Stimulated activated CD4-positive, alpha-beta T cell treated with anti-CD3 and anti-CD28 coated beads, TNF-alpha, amount 100 ng/mL, for 4 hours (primary cell): ENCODE measurements around the gene SASS6.

Experiments
- DNase-seq, 3 experiments: peaks; one replicate each; pipeline ENCODE4 v3.0.0-alpha.2; 2020; ENCODE audit warnings: low read depth in 3 of 3

Gene SASS6

DNA sequence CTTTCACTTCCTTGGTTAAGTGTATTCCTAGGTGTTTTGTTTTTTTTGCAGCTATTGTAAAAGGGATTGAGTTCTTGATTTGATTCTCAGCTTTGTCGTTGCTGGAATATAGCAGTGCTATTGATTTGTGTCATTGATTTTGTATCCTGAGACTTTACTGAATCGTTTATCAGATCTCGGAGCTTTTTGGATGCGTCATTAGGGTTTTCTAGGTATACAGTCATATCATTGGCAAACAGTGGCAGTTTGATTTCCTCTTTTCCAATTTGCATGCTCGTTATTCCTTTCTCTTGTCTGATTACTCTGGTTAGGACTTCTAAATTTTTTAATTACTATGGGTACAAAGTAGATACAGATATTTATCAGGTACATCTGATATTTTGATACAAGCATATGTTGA lies 87.5 kb downstream of the SASS6 start:
- no peak for DNase-seq

DNA sequence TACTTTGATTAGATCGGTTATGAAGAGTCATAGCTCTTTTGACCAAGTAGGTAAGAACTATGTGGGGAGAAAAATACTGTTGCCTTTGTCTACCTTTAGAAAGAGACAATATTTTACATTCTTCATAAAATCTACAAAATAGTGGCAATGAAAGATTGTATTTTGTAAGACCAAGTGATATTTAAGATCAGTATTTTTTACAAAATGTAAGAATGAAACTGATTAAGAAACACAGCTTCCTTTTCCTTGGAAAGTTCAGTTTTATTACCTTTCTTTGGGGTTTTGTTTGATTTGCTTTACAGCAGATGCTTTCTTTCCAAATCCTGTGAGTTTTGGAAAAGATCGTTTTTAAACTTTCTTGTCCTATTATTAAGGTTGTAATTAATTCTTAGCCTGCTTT lies 93.1 kb downstream of the SASS6 start:
- no peak for DNase-seq

DNA sequence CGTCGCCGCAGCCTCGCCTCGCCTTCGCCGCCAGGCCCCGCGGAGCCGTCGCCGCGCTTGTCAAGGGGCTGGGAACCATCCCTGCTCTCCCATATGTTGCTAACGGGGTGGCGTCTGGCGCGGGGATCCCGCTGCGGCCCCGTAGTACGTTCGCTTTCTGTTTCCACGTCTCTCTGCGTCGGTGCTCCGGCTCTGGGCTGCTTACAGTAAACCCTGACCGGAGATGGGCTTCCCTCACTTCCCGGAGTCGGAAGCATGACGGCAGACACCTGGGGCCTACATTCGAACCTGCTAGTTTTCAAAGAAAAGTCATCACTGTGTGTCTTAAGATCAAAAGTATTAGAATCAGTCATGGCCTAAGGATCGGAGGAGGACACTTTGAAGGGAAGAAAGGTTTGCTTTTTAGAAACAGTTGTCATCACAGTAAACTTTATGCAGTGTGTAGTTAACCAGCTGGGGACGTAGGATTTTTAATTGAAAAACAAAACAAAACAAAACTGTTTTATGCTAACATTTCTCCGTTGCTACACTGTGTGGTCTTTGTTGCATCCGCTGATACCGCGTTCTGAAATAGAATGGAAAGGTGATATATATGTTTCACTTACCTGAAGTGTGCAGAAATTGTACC lies 94.0 kb downstream of the SASS6 start:
- peak in 2 of 3 experiments; percentile 58 to 63 for DNase-seq

DNA sequence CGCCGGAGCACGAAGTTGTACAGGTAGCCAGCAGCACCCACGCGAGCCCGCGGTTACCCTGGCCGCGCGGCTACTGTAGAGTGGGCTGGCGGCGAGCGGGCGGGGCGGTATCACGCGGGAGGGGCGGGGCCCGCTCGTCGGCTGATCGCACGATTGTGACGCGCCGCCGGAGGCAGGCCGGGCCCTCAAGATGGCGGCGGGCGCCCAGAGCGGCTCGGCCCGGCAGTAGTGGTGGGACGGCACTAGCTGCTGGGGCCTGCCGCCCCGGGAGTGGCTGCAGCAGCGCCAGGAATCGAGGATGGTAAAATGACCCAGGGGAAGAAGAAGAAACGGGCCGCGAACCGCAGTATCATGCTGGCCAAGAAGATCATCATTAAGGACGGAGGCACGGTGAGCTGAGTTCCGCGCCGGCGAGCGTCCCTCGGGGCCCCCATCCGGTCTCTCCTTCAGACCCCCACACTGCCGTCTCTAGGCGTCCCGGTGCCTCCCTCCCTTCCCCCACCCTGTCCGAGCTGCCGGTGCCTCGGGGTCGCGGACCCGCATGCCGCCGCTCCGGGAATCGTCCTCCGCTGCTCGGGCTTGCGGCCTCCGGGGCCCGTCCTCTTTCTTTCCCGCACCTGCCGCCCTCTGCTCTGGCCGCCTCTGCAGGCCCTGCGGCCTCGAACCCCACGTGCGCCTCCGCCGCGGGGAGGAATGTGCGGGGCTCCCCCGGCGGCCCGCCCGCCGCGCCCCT lies 94.6 kb downstream of the SASS6 start:
- peak; percentile 81 to 83 (median 82) for DNase-seq

DNA sequence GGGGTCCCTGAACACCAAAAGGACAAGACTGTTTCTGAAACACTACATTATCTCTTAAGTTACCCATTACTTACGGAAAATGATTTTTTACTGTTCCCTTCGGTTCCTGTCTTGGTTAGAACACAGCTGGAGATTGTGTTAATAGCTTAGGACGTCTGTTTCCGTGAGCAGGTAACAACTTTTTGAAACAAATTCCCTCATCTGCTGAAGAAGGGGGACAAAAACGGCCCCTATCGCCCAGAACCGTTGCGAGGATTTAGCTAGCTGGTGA lies 95.1 kb downstream of the SASS6 start:
- DNase-seq: no peak

DNA sequence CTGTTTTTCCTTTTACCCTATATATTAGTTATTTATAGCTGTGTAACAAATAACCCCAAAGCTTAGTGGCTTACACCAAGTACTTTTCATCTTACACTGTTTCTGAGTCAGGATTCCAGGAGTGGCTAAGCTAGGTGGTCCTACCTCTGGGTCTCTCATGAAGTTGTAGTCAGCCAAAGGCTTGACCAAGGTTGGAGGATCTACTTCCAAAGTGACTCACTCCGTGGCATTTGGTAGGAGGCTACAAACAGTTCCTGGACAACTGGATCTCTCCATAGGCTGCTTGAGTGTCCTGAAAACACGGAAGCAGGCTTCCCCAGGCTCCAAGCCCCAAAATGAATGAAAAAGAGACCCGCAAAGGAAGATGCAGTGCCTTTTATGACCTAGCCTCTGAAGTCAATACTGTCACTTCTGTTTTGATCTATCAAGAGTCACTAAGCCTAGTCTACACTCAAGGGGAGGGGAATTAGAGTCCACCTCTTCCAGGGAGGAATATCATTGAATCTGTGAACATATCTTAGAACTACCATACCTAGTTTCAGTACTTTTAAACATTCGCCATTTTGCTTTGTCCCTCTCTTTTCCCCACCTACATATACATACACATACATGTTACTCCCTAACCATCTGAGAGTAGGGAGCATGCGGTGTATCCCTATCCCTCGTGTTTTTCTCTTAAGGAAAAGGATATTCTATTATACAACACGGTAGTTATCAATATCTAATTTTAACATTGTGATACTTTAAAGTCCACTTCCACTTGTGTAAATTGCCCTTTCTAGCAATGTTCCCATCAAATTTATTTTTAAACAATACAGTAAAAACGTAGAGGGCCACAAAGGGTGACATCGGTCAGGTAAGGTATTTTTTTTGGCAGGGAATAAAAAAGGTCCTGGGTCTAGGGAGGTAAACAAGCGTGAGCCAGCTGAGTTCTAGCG lies 95.7 kb downstream of the SASS6 start:
- no peak for DNase-seq

DNA sequence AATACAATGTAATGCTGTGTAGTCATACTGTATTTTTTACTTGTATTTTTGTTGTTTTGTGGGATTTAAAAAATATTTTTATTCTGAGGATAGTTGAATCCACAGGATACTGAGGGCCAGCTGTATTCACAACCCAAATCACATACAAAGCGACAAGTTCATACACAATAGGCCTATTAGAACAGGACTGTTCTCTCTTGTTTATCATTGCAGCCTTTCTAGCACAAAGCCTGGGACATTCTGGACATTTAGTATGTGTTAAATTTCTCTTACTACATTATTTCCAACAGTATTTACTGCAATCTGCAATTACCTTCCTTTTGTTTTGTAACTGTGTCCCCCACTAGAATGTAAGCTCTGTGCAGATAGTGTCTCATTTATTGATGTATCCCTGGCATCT lies 97.5 kb downstream of the SASS6 start:
- DNase-seq: no peak

DNA sequence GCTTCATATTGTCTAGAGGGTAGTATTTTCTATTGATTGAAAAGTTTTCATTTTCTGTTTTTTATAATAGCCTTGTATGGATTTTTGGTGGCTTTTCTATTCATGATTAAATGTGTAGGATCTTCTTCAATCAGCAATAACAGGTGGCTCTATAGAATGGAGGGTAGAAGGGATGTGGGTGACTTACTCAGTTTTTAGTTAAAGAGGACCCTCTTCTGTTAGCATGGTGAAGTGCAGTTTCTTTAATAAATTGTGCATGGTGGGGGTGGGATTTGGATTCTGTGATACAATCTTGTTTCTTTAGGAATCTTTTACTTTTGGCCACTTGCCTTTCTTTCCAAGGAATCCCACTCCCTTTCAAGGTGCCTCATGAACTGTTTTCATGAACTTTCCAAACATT lies 98.3 kb downstream of the SASS6 start:
- DNase-seq: no peak
